Activated naive CD8-positive, alpha-beta T cell treated with anti-CD3 and anti-CD28 coated beads, Interleukin-2, amount 50 U/mL, for 24 hours (primary cell): Measurements from ENCODE around the gene ADRA1B.

Source experiments
- ATAC-seq: fragments of 150-1000 bp; cut with Tn5 transposase; one replicate; pipeline ENCODE4 v1.10.0; 2021
- DNase-seq: peaks from one replicate; pipeline ENCODE4 v3.0.0; 2021
- H3K27ac Mint-ChIP-seq: one replicate; pipeline ENCODE4 v1.8.0; 2021; ENCODE audit warnings: mild to moderate bottlenecking, mixed read lengths
- H3K27me3 Mint-ChIP-seq: one replicate; pipeline ENCODE4 v1.8.0; 2021; ENCODE audit warnings: mixed read lengths
- H3K36me3 Mint-ChIP-seq: one replicate; pipeline ENCODE4 v1.8.0; 2021; ENCODE audit warnings: low read depth, mixed read lengths
- H3K4me1 Mint-ChIP-seq: one replicate; pipeline ENCODE4 v1.8.0; 2021; ENCODE audit warnings: mixed read lengths
- H3K4me3 Mint-ChIP-seq: one replicate; pipeline ENCODE4 v1.8.0; 2021; ENCODE audit warnings: mild to moderate bottlenecking, moderate library complexity, mixed read lengths
- H3K9me3 Mint-ChIP-seq: one replicate; pipeline ENCODE4 v1.8.0; 2021; ENCODE audit warnings: mixed read lengths

Gene ADRA1B

DNA sequence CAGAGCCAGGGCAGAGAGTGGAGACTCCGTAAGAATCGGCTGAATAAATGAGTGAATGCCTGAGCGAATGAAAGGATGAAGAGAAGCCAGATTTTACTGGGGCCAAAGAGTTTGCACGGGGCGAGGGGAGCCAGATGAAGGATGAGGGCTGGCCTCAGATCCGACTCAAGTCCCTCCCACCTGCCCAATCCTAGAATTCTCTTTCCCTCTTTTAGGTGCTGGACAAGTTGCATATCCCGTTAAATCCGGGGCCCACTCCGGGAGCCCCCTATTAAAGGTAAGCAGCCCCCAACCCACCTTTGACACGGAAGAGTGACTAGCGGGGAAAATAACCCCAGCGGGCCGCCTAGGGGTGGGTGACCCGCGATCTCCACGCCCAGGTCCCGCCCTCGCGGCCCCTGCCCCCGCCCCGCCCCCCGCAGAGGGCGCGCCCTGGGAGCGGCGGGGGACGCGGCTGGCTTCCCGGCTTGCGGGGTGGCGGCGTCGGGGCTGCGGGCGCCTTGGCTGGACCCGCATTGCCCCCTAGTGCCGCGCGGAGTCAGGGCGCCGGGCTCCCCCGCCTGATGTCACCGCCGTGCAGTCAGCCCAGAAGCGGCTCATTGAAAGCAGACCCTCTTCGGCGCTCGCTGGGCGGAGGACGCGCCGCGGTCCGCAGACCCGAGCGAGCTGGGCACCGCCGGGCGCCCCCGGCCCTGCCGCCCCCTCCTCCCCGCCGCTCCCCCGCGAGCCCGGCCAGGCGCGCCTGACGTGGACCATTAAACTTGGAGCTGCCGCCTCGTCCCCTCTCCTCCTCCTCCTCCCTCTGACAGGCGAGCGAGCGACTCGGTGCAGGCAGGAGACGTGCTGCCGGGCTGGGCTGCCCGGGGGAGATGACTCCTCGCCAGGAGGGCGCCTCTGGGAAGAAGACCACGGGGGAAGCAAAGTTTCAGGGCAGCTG lies at the start of gene ADRA1B:
TSS of gene ADRA1B (plus strand) at position 579 of the 937 bp plus-strand sequence. CDS start 424 bp downstream, outside the sequence.
- ATAC-seq (peak; percentile 83), DNase-seq (peak; percentile 70)
- Mint-ChIP-seq H3K36me3 (no peaks in the 10 kb centered on the region), H3K9me3 (no peaks in the 10 kb centered on the region), H3K4me1 (peaks cover 3% of the 10 kb centered on the region), H3K4me3 (peak within 1 kb of the TSS; percentile 40), H3K27ac (no peak within 1 kb of the TSS), H3K27me3 (peaks cover 57% of the 10 kb centered on the region)

DNA sequence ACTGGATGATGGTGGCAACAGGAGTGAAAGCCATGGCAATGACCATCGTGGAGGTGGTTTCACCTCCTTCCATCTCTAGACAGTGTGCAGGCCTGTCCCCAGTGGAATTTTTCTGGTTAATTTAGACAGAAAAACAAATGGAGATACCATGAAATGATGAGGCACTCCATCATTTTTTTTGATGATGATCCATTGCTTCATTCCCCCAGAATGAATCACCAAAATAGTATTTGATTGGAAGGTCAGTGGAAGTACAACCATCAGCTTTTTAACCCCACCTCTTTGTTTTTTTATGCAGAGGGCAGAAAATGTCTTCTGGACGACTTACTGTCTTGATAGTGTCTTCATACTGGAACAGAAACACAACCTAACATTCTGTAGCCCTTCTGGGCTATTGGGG lies 42.6 kb upstream of the ADRA1B start:
- Mint-ChIP-seq H3K27ac (no peak overlapping the region), H3K27me3 (peaks cover 37% of the 10 kb centered on the region), H3K4me1 (peaks cover 6% of the 10 kb centered on the region), H3K36me3 (no peaks in the 10 kb centered on the region), H3K9me3 (no peaks in the 10 kb centered on the region), H3K4me3 (no peak overlapping the region)
- DNase-seq (no peak), ATAC-seq (no peak)

DNA sequence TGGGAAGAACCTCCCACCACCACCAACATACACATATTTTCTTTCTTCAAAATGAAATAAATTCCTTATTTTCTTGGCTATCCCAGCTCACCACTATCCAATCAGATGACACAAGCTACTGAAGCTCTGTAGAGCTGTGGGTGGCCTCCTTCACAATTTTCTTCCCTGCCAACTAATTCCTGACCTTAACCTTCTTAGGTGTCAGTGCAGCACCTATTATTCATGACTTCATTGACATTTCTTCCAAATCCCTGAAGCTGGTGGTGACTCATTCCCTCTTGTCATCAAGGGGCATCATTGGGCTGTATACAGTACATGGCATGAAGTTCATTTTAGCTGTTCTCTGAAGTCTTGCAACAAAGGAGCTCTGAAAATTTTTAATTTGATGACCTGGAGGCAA lies 42.0 kb upstream of the ADRA1B start:
- H3K27ac Mint-ChIP-seq, result no peak overlapping the region
- ATAC-seq, result peak; percentile 88

DNA sequence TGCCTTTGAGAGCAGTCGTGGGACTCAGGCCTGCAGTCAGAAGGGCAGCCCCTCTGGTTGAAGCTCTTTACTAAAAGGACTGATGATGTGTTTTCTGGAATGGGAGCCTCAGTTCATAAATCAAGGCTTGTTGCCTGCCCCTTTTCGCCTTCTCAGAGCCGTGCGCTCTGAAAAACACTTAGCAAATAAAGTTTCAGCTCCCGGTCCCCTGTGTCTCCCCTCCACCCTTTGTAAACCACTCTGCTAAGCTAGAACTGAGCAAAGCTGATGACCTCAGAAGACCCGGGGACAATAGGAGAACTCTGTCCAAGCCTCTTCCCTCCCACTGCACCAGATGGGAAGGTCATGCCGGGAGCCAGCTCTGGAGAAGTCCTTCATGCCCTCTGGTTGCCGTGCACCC lies 39.3 kb upstream of the ADRA1B start:
- Mint-ChIP-seq H3K27ac (no peak overlapping the region), H3K4me1 (peaks cover 6% of the 10 kb centered on the region), H3K27me3 (peaks cover 28% of the 10 kb centered on the region), H3K9me3 (no peaks in the 10 kb centered on the region), H3K36me3 (no peaks in the 10 kb centered on the region), H3K4me3 (no peak overlapping the region)
- no peak for DNase-seq
- no peak for ATAC-seq

More for the DNA sequence above, 42.0 kb upstream of the ADRA1B start:
- Mint-ChIP-seq H3K4me1 (peaks cover 6% of the 10 kb centered on the region), H3K36me3 (no peaks in the 10 kb centered on the region), H3K9me3 (no peaks in the 10 kb centered on the region), H3K4me3 (no peak overlapping the region), H3K27me3 (peaks cover 35% of the 10 kb centered on the region)
- no peak for DNase-seq

DNA sequence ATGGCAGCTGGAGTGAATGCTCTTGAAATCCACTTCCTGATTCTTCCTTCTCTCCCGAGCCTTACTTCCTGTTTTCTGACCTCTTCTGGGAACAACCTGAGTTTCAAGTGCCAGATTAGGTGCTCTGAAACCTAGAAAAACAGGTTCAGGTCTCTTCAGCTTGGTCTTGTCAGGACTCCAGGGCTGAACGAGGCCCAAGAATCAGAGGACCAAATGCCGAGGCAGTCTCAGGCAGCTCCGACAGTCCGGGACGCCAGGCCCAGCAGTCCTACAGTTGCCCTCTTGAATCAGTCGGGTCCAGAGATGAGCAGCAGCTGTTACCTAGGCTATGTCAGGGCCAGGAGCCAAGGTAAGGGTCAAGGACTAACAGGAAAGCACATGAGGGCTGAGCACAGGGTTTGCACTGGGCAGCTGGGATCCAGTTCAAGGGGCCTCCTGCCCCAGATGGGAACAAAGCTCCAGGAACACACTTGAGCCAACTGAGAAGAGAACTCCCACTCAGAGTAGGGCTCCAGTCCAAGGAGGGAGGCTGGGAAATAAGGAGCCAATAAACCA lies 38.3 kb upstream of the ADRA1B start:
- Mint-ChIP-seq H3K36me3 (no peaks in the 10 kb centered on the region), H3K27ac (no peak overlapping the region), H3K9me3 (no peaks in the 10 kb centered on the region), H3K4me3 (no peak overlapping the region), H3K4me1 (peaks cover 6% of the 10 kb centered on the region), H3K27me3 (peaks cover 25% of the 10 kb centered on the region)
- no peak for DNase-seq
- no peak for ATAC-seq

DNA sequence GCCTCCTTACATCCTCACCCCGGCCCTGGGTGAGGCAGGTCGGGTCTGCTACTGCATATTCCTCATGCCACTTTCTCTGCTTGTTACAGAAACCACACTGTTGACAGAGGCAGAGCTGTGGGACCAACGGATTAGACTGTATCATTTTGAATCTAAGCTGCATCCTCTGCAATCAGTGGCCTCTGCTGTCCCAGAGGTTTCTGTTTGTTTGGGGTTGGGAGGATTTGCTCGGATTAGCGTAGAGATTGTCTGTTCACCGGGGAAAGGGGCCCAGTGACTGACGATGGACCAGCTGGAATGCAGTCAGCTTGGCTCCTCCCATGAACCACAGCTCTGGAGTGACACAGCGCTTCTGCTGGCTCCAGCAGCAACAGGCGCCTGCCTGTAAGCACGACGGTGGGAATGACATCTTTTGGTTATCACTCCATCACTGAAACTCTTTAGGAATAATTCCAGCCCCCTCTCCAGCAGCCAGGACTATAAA lies 37.3 kb upstream of the ADRA1B start:
- peaks cover 5% of the 10 kb centered on the region for H3K4me1 Mint-ChIP-seq
- H3K27me3 Mint-ChIP-seq, result peaks cover 27% of the 10 kb centered on the region
- no peak overlapping the region for H3K4me3 Mint-ChIP-seq
- no peaks in the 10 kb centered on the region for H3K36me3 Mint-ChIP-seq
- DNase-seq (no peak), ATAC-seq (no peak)
- H3K9me3 Mint-ChIP-seq, result no peaks in the 10 kb centered on the region
- H3K27ac Mint-ChIP-seq, result no peak overlapping the region

DNA sequence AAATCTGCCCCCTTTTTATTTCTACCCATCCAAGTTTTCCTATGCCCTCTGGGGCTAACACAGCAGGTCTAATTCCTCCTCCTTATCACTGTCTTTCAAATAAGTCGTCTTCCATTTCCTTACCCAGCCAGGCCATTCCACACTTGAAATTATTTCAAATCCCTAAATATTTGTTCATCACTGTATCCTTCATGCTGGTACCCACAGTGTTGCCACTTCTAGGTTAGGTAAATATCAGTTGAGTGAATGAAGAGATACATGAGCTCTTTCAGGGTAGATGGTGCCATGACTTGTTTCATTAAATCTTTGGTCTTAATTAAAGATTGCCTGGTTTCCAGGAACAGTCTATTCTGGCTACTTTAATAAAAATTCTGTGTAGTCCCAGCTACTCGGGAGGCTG lies 35.6 kb upstream of the ADRA1B start:
- DNase-seq (no peak), ATAC-seq (no peak)
- Mint-ChIP-seq H3K9me3 (no peaks in the 10 kb centered on the region), H3K27me3 (peaks cover 23% of the 10 kb centered on the region), H3K27ac (no peak overlapping the region), H3K4me3 (no peak overlapping the region), H3K4me1 (no peaks in the 10 kb centered on the region), H3K36me3 (no peaks in the 10 kb centered on the region)

DNA sequence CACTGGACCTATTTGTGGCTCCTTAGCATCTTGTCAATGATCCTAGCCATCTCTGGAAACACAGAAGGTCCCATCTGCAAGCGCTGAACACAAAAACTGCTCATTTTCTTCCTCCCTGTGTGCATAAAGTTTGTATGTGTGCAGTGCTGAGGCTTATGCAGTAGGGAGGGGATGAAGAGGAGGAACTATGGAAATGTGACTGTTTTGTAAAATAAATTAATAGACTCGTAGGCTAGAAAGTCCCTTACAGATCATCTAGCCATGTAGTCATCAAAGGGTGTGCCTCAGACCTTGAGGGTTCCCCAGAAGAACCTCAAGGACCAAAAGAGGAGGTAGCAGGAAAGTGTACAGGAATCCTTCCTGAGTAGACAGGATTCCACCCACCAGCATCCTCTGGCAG lies 34.3 kb upstream of the ADRA1B start:
- H3K4me1 Mint-ChIP-seq, result no peaks in the 10 kb centered on the region
- no peaks in the 10 kb centered on the region for H3K36me3 Mint-ChIP-seq
- no peak for DNase-seq
- H3K9me3 Mint-ChIP-seq, result no peaks in the 10 kb centered on the region
- ATAC-seq, result no peak
- peaks cover 23% of the 10 kb centered on the region for H3K27me3 Mint-ChIP-seq
- no peak overlapping the region for H3K4me3 Mint-ChIP-seq
- no peak overlapping the region for H3K27ac Mint-ChIP-seq

DNA sequence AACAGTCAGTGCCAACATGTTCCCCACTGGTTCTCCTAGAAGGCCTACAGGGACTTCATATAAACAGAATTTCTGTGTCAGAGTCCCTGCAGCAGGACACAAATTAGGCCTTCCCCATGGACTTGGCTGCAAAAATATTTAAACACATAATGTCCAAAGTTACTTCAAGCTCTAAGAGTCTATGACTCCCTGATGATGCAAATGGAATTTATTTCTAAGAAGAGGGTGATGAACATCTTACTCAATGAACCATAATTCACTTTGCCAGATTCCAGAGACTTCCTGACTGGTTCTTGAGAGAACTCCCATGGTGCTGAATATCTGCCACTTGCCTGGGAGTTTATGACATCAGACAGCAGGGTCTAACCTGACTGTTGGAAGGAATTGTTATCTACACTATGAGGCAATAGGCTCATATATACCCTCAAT lies 32.7 kb upstream of the ADRA1B start:
- Mint-ChIP-seq H3K27me3 (peaks cover 21% of the 10 kb centered on the region), H3K4me3 (no peak overlapping the region), H3K4me1 (no peaks in the 10 kb centered on the region), H3K36me3 (no peaks in the 10 kb centered on the region), H3K9me3 (no peaks in the 10 kb centered on the region), H3K27ac (no peak overlapping the region)
- ATAC-seq (no peak), DNase-seq (no peak)

DNA sequence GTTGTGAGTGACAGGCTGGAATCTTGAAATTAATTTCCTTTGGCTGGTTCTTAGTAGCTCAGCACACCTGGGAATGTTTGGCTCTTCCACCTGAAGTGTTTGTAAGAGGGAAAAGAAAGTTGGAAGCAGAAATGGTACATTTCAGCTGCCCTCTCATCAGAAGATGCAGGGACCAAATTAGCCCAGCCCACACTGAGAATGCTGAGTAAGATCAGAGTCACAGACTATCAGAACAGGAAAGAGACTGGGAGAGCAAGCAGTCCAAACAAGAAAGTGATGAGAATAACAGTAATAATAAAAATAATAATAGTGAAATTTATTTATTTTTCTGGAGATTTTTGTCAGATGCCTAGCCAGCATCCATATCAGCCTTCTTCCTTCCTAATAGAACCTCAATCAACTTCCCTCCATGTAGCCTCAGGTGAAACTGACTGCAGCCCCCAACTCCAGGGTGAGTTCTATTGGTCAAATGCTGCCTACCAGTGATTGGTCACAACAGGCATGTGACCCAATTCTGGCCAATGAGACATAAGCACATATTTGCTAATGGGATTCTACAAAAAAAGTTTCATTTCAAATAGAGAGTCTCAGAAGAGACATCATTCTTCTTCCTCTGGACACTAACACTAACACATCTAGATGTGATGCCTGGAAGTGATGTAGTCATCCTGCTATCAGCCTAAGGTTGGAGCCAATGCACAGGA lies 31.2 kb upstream of the ADRA1B start:
- H3K4me3 Mint-ChIP-seq, result no peak overlapping the region
- H3K36me3 Mint-ChIP-seq, result no peaks in the 10 kb centered on the region
- DNase-seq (no peak), ATAC-seq (no peak)
- no peaks in the 10 kb centered on the region for H3K4me1 Mint-ChIP-seq
- no peaks in the 10 kb centered on the region for H3K9me3 Mint-ChIP-seq
- peaks cover 22% of the 10 kb centered on the region for H3K27me3 Mint-ChIP-seq
- no peak overlapping the region for H3K27ac Mint-ChIP-seq

DNA sequence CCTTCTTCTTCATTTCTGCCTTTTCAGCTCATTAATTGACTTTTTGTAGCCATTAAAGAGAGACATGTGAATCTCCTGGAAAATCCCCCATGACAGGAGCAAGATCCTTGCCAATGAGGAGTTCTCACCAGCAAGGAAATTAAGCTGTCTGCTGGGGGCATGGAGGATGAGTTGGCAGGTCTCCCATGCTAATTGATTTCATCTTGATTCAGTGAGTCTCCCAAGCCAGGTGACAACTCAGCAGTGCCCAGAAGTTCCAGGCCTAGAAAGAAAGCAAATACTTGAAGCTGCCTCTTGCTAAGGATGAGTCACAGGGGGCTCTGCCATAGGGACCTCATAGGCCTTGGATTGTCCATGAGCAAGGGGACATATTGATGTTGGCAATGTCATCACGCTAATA lies 30.0 kb upstream of the ADRA1B start:
- Mint-ChIP-seq H3K9me3 (no peaks in the 10 kb centered on the region), H3K36me3 (no peaks in the 10 kb centered on the region), H3K27me3 (peaks cover 17% of the 10 kb centered on the region), H3K27ac (no peak overlapping the region), H3K4me1 (no peaks in the 10 kb centered on the region), H3K4me3 (no peak overlapping the region)
- ATAC-seq (no peak), DNase-seq (no peak)

DNA sequence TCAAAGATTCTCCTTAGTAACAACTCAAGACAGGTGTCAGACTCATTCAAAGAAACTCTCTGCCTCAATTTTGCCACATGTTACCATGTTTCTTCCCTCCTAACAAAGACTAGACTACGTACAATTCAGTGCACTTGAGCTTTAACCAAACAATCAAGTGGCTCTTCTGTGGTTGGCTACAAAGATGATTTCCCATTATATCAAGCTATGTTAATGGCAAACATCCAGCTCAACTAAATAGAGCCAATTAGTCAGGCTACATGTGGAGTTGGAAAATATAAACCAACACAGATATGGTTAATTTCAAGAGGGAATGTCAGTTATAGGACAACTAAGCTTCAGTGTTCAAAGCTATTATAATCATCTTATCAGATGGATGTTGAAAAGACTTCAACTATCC lies 29.2 kb upstream of the ADRA1B start:
- DNase-seq, result no peak
- no peaks in the 10 kb centered on the region for H3K9me3 Mint-ChIP-seq

DNA sequence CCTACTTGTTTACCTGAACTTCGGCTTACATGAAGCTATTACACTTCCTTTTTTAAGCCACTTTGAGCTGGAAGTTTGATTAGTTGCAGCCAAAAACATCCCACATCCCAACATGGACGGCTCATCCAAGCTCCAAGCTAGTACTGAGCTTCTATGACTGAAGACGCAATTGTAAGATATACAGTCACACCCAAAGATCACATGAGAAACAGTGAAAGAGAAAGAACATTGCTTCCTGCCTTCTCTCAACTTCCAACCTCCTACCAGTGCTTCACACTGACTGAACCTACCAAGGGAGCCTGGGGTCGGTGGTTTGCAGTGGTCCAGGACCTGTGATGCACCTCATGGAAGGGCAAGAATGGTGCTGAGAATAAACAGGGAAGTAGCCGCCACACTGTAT lies 27.4 kb upstream of the ADRA1B start:
- Mint-ChIP-seq H3K4me1 (no peaks in the 10 kb centered on the region), H3K27me3 (peaks cover 19% of the 10 kb centered on the region), H3K4me3 (no peak overlapping the region), H3K9me3 (no peaks in the 10 kb centered on the region), H3K27ac (no peak overlapping the region), H3K36me3 (no peaks in the 10 kb centered on the region)
- ATAC-seq, result no peak
- DNase-seq, result no peak

More for the DNA sequence above, 29.2 kb upstream of the ADRA1B start:
- Mint-ChIP-seq H3K4me3 (no peak overlapping the region), H3K27me3 (peaks cover 15% of the 10 kb centered on the region), H3K36me3 (no peaks in the 10 kb centered on the region), H3K27ac (no peak overlapping the region), H3K4me1 (no peaks in the 10 kb centered on the region)
- ATAC-seq, result no peak

DNA sequence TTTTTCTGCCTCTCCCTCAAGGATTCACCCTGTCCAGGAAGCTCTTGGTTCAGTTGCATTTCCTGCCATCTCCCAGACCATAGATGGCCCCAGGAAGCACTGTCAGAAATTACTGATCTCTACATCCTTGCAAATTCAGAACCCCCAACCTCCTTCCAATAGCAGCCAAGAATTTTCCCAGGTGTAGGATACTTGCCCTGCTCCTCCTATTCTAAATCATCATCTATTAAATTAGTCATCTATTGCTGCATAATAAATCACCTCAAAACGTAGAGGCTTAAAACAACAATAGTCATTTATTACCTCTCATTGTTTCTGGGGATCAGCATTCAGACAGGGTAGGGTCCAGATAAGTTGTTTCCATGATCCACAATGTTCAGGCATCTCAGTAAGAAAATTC lies 26.1 kb upstream of the ADRA1B start:
- Mint-ChIP-seq H3K27ac (no peak overlapping the region), H3K4me3 (no peak overlapping the region), H3K27me3 (peaks cover 20% of the 10 kb centered on the region), H3K4me1 (no peaks in the 10 kb centered on the region), H3K9me3 (no peaks in the 10 kb centered on the region), H3K36me3 (no peaks in the 10 kb centered on the region)
- no peak for ATAC-seq
- no peak for DNase-seq

DNA sequence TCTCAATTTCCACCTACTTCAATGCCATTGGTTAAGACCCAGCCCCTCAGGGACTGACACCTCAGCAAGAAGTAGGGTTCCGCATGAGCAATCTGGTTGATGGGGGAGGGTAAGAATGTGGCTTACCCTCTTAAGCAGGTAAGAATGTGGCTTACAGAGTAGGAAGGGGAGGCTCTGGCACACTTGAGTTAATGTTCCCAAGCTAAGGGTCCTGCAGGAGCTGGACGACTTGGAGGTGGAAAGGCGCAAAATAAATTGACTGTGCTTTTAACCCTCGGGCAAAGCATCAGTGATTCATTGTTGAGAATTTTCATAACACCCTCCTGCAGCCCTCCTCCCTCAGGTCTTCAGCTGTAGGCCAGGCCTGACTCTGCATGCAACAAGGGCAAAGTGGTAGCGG lies 24.9 kb upstream of the ADRA1B start:
- Mint-ChIP-seq H3K27ac (no peak overlapping the region), H3K27me3 (peaks cover 26% of the 10 kb centered on the region), H3K4me3 (no peak overlapping the region), H3K36me3 (no peaks in the 10 kb centered on the region), H3K4me1 (no peaks in the 10 kb centered on the region), H3K9me3 (no peaks in the 10 kb centered on the region)
- DNase-seq (no peak), ATAC-seq (no peak)
